HepG2 (cell line): ENCODE measurements around the gene CYP4F12. TPM values are rescaled to one million over a fixed set of nuclear protein-coding genes. Genes with fewer than 3 reads are reported as not detected.

ENCODE experiments used
- AHDC1 ChIP-seq: sonication (generic); formaldehyde crosslinking; IDR thresholded peaks from 2 replicates; pipeline ENCODE4 v1.5.1; 2020; ENCODE audit warnings: mild to moderate bottlenecking, missing genetic modification reagents, borderline replicate concordance
- CCDC6 ChIP-seq: sonication (generic); formaldehyde crosslinking; IDR thresholded peaks from 2 replicates; pipeline ENCODE4 v1.8.1; 2022; ENCODE audit warnings: mild to moderate bottlenecking, missing genetic modification reagents, moderate library complexity
- CENPT ChIP-seq: sonication (generic); formaldehyde crosslinking; IDR thresholded peaks from 2 replicates; pipeline ENCODE4 v1.8.0; 2022; ENCODE audit warnings: low read depth, mild to moderate bottlenecking, moderate library complexity, missing genetic modification reagents
- E2F5 ChIP-seq: sonication (generic); formaldehyde crosslinking; conservative IDR thresholded peaks from 2 replicates; pipeline ENCODE4 v1.4.0; 2020; ENCODE audit warnings: missing genetic modification reagents
- EED ChIP-seq: sonication (generic); formaldehyde crosslinking; IDR thresholded peaks from 2 replicates; pipeline ENCODE4 v1.5.0; 2020; ENCODE audit warnings: mild to moderate bottlenecking, missing genetic modification reagents
- ESRRA ChIP-seq: sonication (generic); formaldehyde crosslinking; IDR thresholded peaks from 2 replicates; pipeline ENCODE4 v1.5.1; 2020; ENCODE audit warnings: mild to moderate bottlenecking, low read depth, missing genetic modification reagents
- HNF1A ChIP-seq, 2 experiments: sonication (generic) in 1 of 2; formaldehyde crosslinking in 1 of 2; IDR thresholded peaks; 2 replicates each; pipeline versions ENCODE4 v1.4.0 to v1.6.1; 2016 to 2020; ENCODE audit warnings: borderline replicate concordance in 1 of 2, low read depth in 1 of 2, mild to moderate bottlenecking in 1 of 2, missing genetic modification reagents in 1 of 2
- HNF4A ChIP-seq: sonication (generic); formaldehyde crosslinking; IDR thresholded peaks from 2 replicates; pipeline ENCODE4 v1.4.0; 2020; ENCODE audit warnings: missing genetic modification reagents
- HOXA5 ChIP-seq: sonication (generic); formaldehyde crosslinking; IDR thresholded peaks from 2 replicates; pipeline ENCODE4 v1.4.0; 2020; ENCODE audit warnings: missing genetic modification reagents
- PCBP1 ChIP-seq: fragments of 200-400 bp; formaldehyde crosslinking; IDR thresholded peaks from 2 replicates; pipeline ENCODE4 v1.6.1; 2017; ENCODE audit warnings: mild to moderate bottlenecking, low read depth, low read length, borderline replicate concordance
- RBM39 ChIP-seq: fragments of 200-400 bp; formaldehyde crosslinking; IDR thresholded peaks from one replicate; pipeline ENCODE4 v1.6.1; 2018; ENCODE audit warnings: antibody characterized with exemption, mild to moderate bottlenecking, low read depth, low read length; ENCODE audit not compliant: poor library complexity, severe bottlenecking
- RFXAP ChIP-seq: sonication (generic); formaldehyde crosslinking; IDR thresholded peaks from 2 replicates; pipeline ENCODE4 v1.4.0; 2020; ENCODE audit warnings: missing genetic modification reagents, borderline replicate concordance
- ZNF275 ChIP-seq: sonication (generic); formaldehyde crosslinking; IDR thresholded peaks from 2 replicates; pipeline ENCODE4 v1.8.0; 2022; ENCODE audit warnings: missing genetic modification reagents, mild to moderate bottlenecking, inconsistent platforms, borderline replicate concordance
- ZNF891 ChIP-seq: sonication (generic); formaldehyde crosslinking; IDR thresholded peaks from 2 replicates; pipeline ENCODE4 v1.5.0; 2020; ENCODE audit warnings: mild to moderate bottlenecking, missing genetic modification reagents
- polyA plus RNA-seq, 8 experiments: library from polyadenylated mRNA; depleted of rRNA in 3 of 8; stranded (reverse) in 7 of 8; unstranded in 1 of 8; fragments of >200 nt; fragmentation: Illumina TruSeq in 4 of 8; extraction: Trizol in 4 of 8; gene quantifications; 2 replicates each; pipeline versions ENCODE4 v1.2.1 to v1.2.3, GENCODE V29; 2011 to 2016; ENCODE audit warnings: low read depth in 4 of 8, missing spikeins in 1 of 8, mixed read lengths in 1 of 8; ENCODE audit not compliant: insufficient read depth in 1 of 8
- total RNA-seq, 5 experiments: library from RNA; depleted of rRNA; stranded (reverse); fragments of >200 nt; fragmentation: Illumina TruSeq; extraction: Trizol; gene quantifications; 2 replicates each; pipeline ENCODE4 v1.2.3, GENCODE V29; 2016; ENCODE audit warnings: low read depth in 1 of 5
- TF ChIP-seq, protein P1 (sequence below): IDR thresholded peaks from 2 replicates; pipeline ENCODE4 v1.6.1; 2016; ENCODE audit warnings: missing genetic modification reagents, missing compliant biosample characterization

The CYP4F12 gene
- total and polyA plus RNA-seq, 2 of the 13 experiments (the other 11 are each of a cell fraction or from before 2014, with no cell fraction given) = 29.9 to 30.8 TPM

- TF ChIP-seq HNF1A (IDR thresholded peaks at IDR 0.05; ENCODE audit: low read depth) (no peak), HNF1A (CRISPR knock-in tag; IDR thresholded peaks at IDR 0.05; ENCODE audit: borderline replicate concordance) (0 out of 2 replicates have a peak, but pooled peaks have one; percentile 12), E2F5 (CRISPR knock-in tag) (no peak), PCBP1 (no peak), RFXAP (CRISPR knock-in tag) (0 out of 2 replicates have a peak, but pooled peaks have one; percentile 30), HOXA5 (CRISPR knock-in tag) (0 out of 2 replicates have a peak, but pooled peaks have one; percentile 69), EED (CRISPR knock-in tag) (no peak), CCDC6 (CRISPR knock-in tag) (peak; percentile 30; the same call in 1 of the 2 replicates), CENPT (CRISPR knock-in tag) (no peak), RBM39 (peak; percentile 29), ESRRA (CRISPR knock-in tag) (no peak), ZNF275 (CRISPR knock-in tag) (peak; percentile 42; the same call in 1 of the 2 replicates), ZNF891 (peak; percentile 31; the same call in 1 of the 2 replicates), HNF4A (CRISPR knock-in tag) (no peak), AHDC1 (CRISPR knock-in tag) (0 out of 2 replicates have a peak, but pooled peaks have one; percentile 7)
- TF ChIP-seq, protein P1, sequence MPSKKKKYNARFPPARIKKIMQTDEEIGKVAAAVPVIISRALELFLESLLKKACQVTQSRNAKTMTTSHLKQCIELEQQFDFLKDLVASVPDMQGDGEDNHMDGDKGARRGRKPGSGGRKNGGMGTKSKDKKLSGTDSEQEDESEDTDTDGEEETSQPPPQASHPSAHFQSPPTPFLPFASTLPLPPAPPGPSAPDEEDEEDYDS = peak; percentile 68
Measured at GRCh38 chr19:15672580-15673175, at the start of gene CYP4F12 (continued).
